Ishikawa (cell line): ENCODE measurements around the gene WAC.

ENCODE experiments used
- CEBPB ChIP-seq: IDR thresholded peaks from 2 replicates; pipeline ENCODE4 v1.6.1; 2012
- CREB1 ChIP-seq: IDR thresholded peaks from 2 replicates; pipeline ENCODE4 v1.6.1; 2012; ENCODE audit warnings: low read depth
- EGR1 ChIP-seq: IDR thresholded peaks from 2 replicates; pipeline ENCODE4 v1.6.1; 2012
- EP300 ChIP-seq: IDR thresholded peaks from 2 replicates; pipeline ENCODE4 v1.6.1; 2012; ENCODE audit warnings: borderline replicate concordance
- FOXM1 ChIP-seq: IDR thresholded peaks from 2 replicates; pipeline ENCODE4 v1.6.1; 2012; ENCODE audit warnings: low read depth, borderline replicate concordance
- MAX ChIP-seq: IDR thresholded peaks from 2 replicates; pipeline ENCODE4 v1.6.1; 2012
- NFIC ChIP-seq: IDR thresholded peaks from 2 replicates; pipeline ENCODE4 v1.6.1; 2012
- RAD21 ChIP-seq: IDR thresholded peaks from 2 replicates; pipeline ENCODE4 v1.6.1; 2012; ENCODE audit warnings: low read depth
- REST ChIP-seq: IDR thresholded peaks from 2 replicates; pipeline ENCODE4 v1.6.1; 2012; ENCODE audit warnings: low read depth, mild to moderate bottlenecking
- TAF1 ChIP-seq: IDR thresholded peaks from 2 replicates; pipeline ENCODE4 v1.6.1; 2012; ENCODE audit warnings: low read depth, mild to moderate bottlenecking
- TCF12 ChIP-seq: IDR thresholded peaks from 2 replicates; pipeline ENCODE4 v1.6.1; 2012; ENCODE audit warnings: low read depth
- TEAD4 ChIP-seq: IDR thresholded peaks from 2 replicates; pipeline ENCODE4 v1.6.1; 2012
- USF1 ChIP-seq: IDR thresholded peaks from 2 replicates; pipeline ENCODE4 v1.6.1; 2012
- YY1 ChIP-seq: IDR thresholded peaks from 2 replicates; pipeline ENCODE4 v1.6.1; 2012; ENCODE audit warnings: low read depth
- ZBTB7A ChIP-seq: IDR thresholded peaks from 2 replicates; pipeline ENCODE4 v1.6.1; 2012; ENCODE audit warnings: low read depth

Gene WAC

GRCh38 chr10:28594406-28594805 is 61.5 kb downstream of the WAC start:
- TF ChIP-seq FOXM1 (no peak), CREB1 (no peak), TAF1 (no peak)

GRCh38 chr10:28595613-28596012 is 62.7 kb downstream of the WAC start:
- TF ChIP-seq YY1 (no peak), EP300 (no peak), TCF12 (no peak), CEBPB (no peak), NFIC (no peak), FOXM1 (no peak), RAD21 (no peak), CREB1 (no peak), USF1 (no peak), TEAD4 (no peak), EGR1 (no peak)

- TF ChIP-seq CREB1 = no peak
- TF ChIP-seq FOXM1 = no peak
- no peak for TF ChIP-seq EGR1
- no peak for TF ChIP-seq YY1
- no peak for TF ChIP-seq TAF1
- TF ChIP-seq TEAD4 = no peak
- TF ChIP-seq MAX = no peak
- TF ChIP-seq NFIC = no peak
- TF ChIP-seq EP300 = no peak
- TF ChIP-seq TCF12 = no peak
- no peak for TF ChIP-seq USF1
- TF ChIP-seq REST = no peak
- no peak for TF ChIP-seq RAD21
- TF ChIP-seq ZBTB7A = no peak
- no peak for TF ChIP-seq CEBPB
Measured at GRCh38 chr10:28600056-28600455, 67.1 kb downstream of the WAC start.

GRCh38 chr10:28601012-28601411 is 68.1 kb downstream of the WAC start:
- TF ChIP-seq TCF12 (no peak), USF1 (no peak), TAF1 (no peak), ZBTB7A (no peak), REST (no peak), CEBPB (no peak), NFIC (no peak), EGR1 (no peak), YY1 (no peak), EP300 (no peak)

GRCh38 chr10:28604567-28605536 is 71.9 kb downstream of the WAC start:
- TF ChIP-seq TEAD4 = no peak
- TF ChIP-seq RAD21 = no peak
- no peak for TF ChIP-seq EP300
- TF ChIP-seq YY1 = no peak

- TF ChIP-seq MAX (no peak), FOXM1 (no peak), TAF1 (no peak), NFIC (no peak), TCF12 (no peak), YY1 (no peak), USF1 (no peak), ZBTB7A (no peak), EGR1 (no peak), RAD21 (no peak), CEBPB (no peak), REST (no peak), EP300 (no peak), CREB1 (no peak), TEAD4 (no peak)
Measured at GRCh38 chr10:28606568-28606967, 73.7 kb downstream of the WAC start.
